ENCODE data around the gene TCF20. TPM values are rescaled to one million over a fixed set of nuclear protein-coding genes. Genes with fewer than 3 reads are reported as not detected.

Gene TCF20
- total RNA-seq, 1 donor from 2014 or later = 38.8 TPM

DNA sequence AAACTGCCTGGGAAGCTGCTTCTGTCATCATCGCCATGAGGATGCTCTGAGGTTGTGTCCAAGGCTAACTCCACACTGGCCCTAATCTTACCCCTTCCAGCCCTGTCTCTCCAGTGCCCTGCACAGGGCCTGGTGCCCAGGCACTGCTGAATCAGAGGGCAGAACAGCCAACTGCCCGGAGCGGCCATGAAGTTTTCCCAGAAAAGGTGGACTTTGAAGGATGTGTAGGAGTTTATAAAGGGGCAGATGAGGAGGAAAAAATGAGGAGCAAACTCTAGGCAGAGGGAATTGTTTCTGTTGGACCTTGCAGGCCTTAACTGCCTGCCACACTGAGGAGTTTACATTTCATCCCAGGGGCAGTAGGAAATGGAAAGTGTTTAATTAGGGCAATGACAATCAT, 39.4 kb upstream of the TCF20 start:
- ATAC-seq (no peak), DNase-seq (no peak)
- no peaks in the 10 kb centered on the region for H3K4me1 ChIP-seq
- no peak overlapping the region for H3K27ac ChIP-seq
- no peak overlapping the region for H3K4me3 ChIP-seq
- no peaks in the 10 kb centered on the region for H3K9me3 ChIP-seq
- H3K27me3 ChIP-seq (ENCODE audit: low read depth) = peaks cover 6% of the 10 kb centered on the region
- intact Hi-C loops (cut with DNase I) = no loop called here
- H3K36me3 ChIP-seq = no peaks in the 10 kb centered on the region
- TF ChIP-seq, protein P1, sequence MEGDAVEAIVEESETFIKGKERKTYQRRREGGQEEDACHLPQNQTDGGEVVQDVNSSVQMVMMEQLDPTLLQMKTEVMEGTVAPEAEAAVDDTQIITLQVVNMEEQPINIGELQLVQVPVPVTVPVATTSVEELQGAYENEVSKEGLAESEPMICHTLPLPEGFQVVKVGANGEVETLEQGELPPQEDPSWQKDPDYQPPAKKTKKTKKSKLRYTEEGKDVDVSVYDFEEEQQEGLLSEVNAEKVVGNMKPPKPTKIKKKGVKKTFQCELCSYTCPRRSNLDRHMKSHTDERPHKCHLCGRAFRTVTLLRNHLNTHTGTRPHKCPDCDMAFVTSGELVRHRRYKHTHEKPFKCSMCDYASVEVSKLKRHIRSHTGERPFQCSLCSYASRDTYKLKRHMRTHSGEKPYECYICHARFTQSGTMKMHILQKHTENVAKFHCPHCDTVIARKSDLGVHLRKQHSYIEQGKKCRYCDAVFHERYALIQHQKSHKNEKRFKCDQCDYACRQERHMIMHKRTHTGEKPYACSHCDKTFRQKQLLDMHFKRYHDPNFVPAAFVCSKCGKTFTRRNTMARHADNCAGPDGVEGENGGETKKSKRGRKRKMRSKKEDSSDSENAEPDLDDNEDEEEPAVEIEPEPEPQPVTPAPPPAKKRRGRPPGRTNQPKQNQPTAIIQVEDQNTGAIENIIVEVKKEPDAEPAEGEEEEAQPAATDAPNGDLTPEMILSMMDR (IDR thresholded peaks at IDR 0.05) = no peak

DNA sequence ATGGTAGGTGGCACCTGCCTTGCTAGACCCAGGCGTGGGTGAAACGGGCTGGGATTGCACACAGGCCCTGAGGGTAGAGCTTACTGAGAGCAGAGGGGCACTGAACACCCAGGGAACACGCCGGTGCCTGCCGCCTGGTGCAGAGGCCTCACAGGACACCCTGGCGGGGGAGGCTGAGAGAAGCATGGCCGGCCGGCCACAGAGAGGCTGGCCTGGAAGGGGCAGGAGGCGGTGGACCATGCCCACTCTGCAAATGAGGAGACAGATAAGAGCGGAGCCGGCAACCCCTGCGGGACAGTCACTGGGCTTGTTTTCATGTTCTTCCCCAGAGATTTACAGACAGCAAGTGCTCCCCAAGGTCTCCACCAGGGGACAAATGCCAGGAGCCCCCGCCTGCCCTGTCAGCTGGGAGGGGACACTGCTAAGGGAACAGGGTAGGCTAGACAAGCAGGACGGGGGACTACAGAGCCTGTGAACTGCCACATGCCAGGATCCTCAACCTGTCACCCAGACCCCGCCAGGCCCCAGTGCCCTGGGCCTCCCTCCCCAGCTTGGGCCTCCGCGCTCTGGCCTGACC, 38.5 kb upstream of the TCF20 start:
- H3K27me3 ChIP-seq (ENCODE audit: low read depth) = peaks cover 4% of the 10 kb centered on the region
- no peak for ATAC-seq

DNA sequence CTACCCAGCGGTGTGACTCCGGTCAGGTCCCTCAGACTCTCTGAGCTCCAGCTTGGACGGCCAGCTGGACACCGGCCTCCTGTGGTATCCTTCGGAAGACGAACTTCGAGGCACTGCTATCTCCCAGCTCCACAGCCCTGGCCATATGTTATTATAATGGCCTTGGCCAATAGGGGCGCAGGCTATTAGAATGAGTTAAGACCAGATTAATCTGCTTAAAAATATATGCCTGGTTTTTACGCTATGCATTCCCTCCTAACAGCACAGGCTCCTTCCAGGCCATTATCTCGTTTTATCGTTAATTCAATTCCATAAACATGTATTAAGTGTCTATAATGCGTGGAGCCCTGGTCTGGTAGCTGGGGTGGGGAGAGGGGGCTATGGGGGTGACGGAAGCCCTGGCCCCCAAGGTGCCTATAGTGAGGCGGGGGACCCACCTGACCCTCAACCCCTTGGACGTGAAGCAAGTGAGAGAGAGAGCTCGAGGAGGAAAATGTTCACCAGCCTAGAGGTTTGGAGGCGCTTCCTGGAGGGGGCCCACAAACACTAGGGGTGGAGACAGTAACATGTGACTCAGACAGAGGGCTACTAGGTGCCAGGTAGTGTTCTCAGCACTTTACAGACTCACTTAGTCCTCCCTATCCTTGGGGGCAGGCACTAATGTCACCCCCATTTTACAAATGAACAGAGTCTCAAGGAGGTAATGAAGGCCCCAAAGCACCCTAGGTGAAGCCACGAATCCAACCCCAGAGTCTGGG, 37.5 kb upstream of the TCF20 start:
- no peak for DNase-seq
- Histone ChIP-seq H3K27me3 (ENCODE audit: low read depth) (no peaks in the 10 kb centered on the region), H3K36me3 (no peaks in the 10 kb centered on the region), H3K27ac (no peak overlapping the region), H3K9me3 (no peaks in the 10 kb centered on the region), H3K4me1 (no peaks in the 10 kb centered on the region), H3K4me3 (no peak overlapping the region)
- no peak for ATAC-seq
- intact Hi-C loops (cut with DNase I) = no loop called here
- TF ChIP-seq, protein P1 (IDR thresholded peaks at IDR 0.05) = no peak

More for the DNA sequence above, 38.5 kb upstream of the TCF20 start:
- TF ChIP-seq, protein P1 (IDR thresholded peaks at IDR 0.05) = no peak
- H3K9me3 ChIP-seq = no peaks in the 10 kb centered on the region
- intact Hi-C loops (cut with DNase I) = no loop called here
- no peaks in the 10 kb centered on the region for H3K36me3 ChIP-seq
- no peak overlapping the region for H3K27ac ChIP-seq
- no peaks in the 10 kb centered on the region for H3K4me1 ChIP-seq
- DNase-seq = no peak
- no peak overlapping the region for H3K4me3 ChIP-seq

DNA sequence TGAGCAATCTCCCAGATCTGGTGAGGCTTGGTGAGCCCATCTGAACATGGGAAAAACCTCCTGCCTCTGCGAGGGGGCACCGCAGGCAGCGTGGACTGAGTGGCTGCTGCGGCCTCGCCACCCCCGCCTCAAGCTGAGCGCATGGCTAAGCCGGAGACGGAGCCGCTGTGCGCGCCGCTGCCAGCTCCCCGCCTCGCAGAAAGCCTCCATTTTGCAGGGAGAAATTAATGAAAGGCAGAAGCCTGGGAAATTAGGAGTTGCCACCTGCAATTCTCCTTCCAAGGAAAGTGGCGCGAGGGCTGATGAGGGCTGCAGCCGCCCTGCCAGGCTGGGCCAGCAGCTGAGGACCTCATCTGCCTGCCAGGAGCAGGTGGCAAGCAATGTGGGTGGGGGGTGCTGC, 35.6 kb upstream of the TCF20 start:
- ATAC-seq = no peak
- TF ChIP-seq, protein P1 (IDR thresholded peaks at IDR 0.05) = no peak
- Histone ChIP-seq H3K27ac (no peak overlapping the region), H3K4me1 (peaks cover 5% of the 10 kb centered on the region), H3K27me3 (ENCODE audit: low read depth) (no peaks in the 10 kb centered on the region), H3K9me3 (no peaks in the 10 kb centered on the region), H3K36me3 (no peaks in the 10 kb centered on the region), H3K4me3 (no peak overlapping the region)
- intact Hi-C loops (cut with DNase I) = no loop called here
- DNase-seq = no peak

DNA sequence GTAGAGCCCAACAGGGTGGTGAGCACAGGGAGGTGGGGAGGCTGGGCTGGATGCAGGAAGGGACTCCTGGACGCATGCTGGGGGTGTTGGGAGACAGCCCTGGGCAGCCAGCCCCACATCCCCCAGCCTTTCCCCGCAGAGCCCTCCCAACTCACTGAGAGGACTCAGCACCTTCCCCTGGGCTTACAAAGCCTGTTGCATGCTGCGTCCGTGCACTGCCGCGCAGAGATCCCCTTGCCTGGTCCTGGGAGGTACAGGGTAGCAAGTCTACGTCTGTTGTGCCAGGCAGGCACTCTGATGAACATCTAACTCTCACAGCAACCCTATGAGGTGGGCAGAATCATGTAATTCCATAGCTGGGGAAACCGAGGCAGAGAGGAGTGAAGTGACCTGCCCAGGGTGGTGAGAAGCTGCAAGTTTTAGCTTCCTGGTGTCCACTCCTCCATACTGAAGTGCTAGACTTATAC, 33.9 kb upstream of the TCF20 start:
- no peaks in the 10 kb centered on the region for H3K9me3 ChIP-seq
- H3K4me3 ChIP-seq = no peak overlapping the region
- H3K27me3 ChIP-seq (ENCODE audit: low read depth) = no peaks in the 10 kb centered on the region
- TF ChIP-seq, protein P1 (IDR thresholded peaks at IDR 0.05) = no peak
- ATAC-seq = no peak
- no peak overlapping the region for H3K27ac ChIP-seq
- H3K4me1 ChIP-seq = peaks cover 17% of the 10 kb centered on the region
- DNase-seq = no peak
- intact Hi-C loops (cut with DNase I) = no loop called here
- H3K36me3 ChIP-seq = no peaks in the 10 kb centered on the region
